ENCODE data around the gene SMG6.
"Not testable (repeated sequence)": the region's sequence is repeated elsewhere in the genome, so short reads cannot be mapped to it uniquely, and the experiment has no call there.

The SMG6 gene

GRCh38 chr17:2227025-2227699 lies 76.4 kb downstream of the SMG6 start:
- DNase-seq = no peak

- DNase-seq = no peak
Measured at GRCh38 chr17:2223617-2223927, 80.0 kb downstream of the SMG6 start.

- DNase-seq = no peak
Measured at GRCh38 chr17:2222901-2223616, 80.5 kb downstream of the SMG6 start.

- DNase-seq = no peak
Measured at GRCh38 chr17:2222301-2222700, 81.3 kb downstream of the SMG6 start.

- no peak for DNase-seq
Measured at GRCh38 chr17:2218426-2218825, 85.2 kb downstream of the SMG6 start.

DNA sequence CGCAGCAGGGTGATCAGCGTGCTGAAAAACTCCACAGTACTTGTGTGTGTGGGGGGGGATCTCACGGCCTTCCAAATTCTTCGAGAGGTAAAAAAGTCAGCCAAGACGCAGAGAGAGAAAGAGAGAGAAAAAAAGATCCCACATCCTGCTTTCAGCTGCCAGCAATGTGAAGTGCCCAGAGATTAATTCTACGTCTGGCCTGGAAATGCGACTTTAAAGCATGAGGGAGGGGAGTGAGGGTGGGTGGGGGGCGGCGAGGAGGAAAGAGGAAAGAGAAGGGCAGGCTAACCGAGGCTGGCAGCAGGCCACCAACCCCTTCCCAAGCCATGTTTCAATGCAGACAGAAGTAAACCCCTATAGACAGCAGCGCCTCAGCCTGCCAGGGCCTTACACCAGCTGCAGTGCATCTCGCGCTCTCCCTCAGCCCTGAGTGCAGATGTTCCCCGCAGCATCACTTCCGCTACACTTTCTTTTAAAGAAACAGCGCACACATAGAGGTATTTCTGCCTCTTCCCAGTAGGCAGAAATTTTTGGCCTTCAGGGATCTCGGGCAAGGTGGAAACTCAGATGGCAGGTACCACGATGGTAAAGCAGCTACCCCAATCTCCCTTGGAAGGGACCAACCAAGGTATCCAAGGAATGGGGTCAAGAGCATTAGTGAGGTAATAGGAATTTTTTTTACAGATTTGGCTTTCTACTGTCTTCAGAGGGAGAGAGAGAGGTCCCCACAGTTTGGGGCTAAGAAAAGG lies 87.8 kb downstream of the SMG6 start:
- DNase-seq = no peak

DNA sequence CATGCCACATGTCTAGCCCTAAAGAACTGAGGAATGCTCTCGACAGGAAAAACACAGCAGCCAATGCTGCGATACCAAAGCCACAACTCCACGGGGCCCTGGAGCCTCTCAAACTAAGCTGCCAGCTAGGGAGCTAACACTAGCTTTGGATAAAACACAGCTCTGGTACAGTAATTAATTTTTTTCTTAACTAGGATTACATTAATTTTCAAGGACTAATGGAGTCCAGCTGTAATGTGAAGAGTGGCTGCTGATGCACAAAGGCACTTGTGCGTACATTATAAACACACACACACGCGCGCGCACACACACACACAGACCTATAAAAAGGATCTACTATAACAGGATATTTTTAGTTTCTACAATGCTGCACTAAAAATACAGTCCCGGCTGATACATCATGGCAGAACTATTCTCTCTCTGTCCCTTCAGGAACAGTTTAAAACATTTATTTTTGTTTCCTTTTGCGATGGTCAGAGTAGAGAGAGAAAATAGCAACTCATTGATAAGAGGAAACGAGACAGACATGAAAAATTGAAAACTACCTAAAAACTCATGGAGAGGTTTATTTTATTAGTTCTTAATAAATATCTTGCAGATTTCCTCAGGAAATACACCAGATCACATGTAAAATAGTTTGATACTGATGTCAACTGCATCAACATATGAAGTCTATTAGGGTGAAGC lies 88.5 kb downstream of the SMG6 start:
- DNase-seq = no peak

DNA sequence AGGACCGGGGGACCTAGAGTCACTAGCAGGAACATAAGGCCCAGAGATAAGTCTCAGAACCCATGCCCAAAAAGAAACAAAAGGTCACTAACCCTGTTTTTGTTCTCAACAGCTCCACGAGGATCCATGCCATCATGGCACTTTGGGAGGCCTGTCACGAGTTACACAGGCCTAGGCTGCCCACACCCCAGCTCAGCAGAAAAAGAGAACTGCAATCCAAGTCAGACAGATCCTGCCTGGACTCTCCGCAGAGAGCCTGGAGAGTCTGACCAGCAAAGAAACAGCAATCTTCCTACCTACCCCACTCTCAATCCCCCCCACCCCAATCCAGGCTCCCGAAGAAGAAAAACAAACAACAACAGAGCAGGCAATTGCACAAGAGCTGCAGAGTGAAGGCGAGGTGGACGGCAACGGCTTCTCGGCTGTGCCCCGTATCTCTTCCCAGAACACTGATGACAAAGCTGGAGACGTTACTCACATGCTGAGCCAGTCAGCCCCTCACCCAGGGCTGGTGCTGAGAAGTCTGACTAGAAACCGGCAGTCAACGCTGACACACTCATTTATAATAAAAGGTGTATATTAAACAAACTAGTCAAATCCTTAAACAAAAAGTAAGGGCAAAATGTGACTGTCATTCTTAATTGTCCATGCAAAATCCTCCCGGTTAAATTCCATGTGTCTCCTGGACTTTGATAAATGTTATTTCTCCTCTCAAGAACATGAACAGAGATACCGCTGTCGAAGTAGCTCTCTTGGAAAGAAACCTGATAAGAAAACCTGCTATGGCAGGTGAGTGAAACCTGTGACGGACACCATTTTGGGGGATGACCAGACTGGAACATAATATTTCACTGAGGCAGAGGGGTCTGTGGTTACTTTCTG lies 89.3 kb downstream of the SMG6 start:
- no peak for DNase-seq

GRCh38 chr17:2213291-2213960 lies 90.2 kb downstream of the SMG6 start:
- DNase-seq = no peak

GRCh38 chr17:2212400-2212981 lies 91.1 kb downstream of the SMG6 start:
- DNase-seq = no peak

- DNase-seq = no peak
Measured at GRCh38 chr17:2211661-2212399, 91.8 kb downstream of the SMG6 start.

- no peak for DNase-seq
Measured at GRCh38 chr17:2210726-2211125, 92.9 kb downstream of the SMG6 start.

GRCh38 chr17:2207815-2208515 lies 95.6 kb downstream of the SMG6 start:
- no peak for DNase-seq

- no peak for DNase-seq
Measured at GRCh38 chr17:2204393-2204792, 99.2 kb downstream of the SMG6 start.

DNA sequence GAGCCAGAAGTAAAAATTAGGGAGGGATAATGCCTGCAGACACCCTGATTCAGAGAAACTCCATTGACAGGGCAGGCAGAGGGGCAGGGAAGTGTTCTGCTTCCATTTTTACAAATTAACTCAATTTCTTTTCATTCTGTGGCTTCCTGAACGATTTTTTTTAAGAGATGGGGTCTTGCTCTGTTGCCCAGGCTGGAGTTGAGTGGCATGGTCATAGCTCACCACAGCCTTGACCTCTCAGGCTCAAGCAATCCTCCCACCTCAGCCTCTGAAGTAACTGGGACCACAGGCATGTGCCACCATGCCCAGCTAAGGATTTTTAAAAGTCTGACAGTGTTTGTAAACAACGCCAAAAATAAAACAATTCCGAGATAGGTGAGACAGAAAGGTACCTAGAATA lies 99.8 kb downstream of the SMG6 start:
- no peak for DNase-seq

- no peak for DNase-seq
Measured at GRCh38 chr17:2202996-2203575, 100.5 kb downstream of the SMG6 start.

- DNase-seq = no peak
Measured at GRCh38 chr17:2202302-2202995, 101.1 kb downstream of the SMG6 start.

DNA sequence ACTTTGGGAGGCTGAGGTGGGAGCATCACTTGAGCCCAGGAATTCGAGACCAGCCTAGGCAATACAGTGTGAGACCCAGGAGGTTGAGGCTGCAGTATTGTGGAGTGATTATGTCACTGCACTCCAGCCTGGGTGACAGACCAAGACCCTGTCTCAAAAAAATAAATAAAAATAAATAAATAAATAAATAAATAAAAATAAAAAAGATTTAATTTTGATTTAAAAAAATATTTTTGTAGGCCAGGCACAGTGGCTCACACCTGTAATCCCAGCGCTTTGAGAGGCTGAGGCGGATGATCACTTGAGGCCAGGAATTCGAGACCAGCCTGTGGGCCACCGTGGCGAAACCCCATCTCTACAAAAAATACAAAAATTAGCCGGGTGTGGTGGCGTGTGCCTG lies 104.2 kb downstream of the SMG6 start:
- DNase-seq = not testable (repeated sequence)

GRCh38 chr17:2198927-2199326 lies 104.7 kb downstream of the SMG6 start:
- no peak for DNase-seq
